HEK293T (cell line): Measurements from ENCODE around the gene CDH20.

Source experiments
- CTCF ChIA-PET: fragments of 350-600 bp; formaldehyde crosslinking; extraction: SDS; loops from one replicate; lab custom pipeline; 2021; ENCODE audit warnings: antibody characterized with exemption, inconsistent platforms; lab: Yijun Ruan, JAX
- POLR2A ChIA-PET: fragments of 350-600 bp; formaldehyde crosslinking; extraction: SDS; loops from one replicate; lab custom pipeline; 2020; ENCODE audit warnings: antibody characterized with exemption, inconsistent platforms; lab: Yijun Ruan, JAX
- DNase-seq: peaks from one replicate; pipeline ENCODE4 v3.0.0; 2012; ENCODE audit warnings: mixed read lengths; ENCODE audit errors: extremely low spot score
- ARNT ChIP-seq: fragments of 450-650 bp; IDR thresholded peaks from 2 replicates; pipeline ENCODE4 v1.6.1; 2017; ENCODE audit warnings: mild to moderate bottlenecking
- BHLHE40 ChIP-seq: fragments of 450-650 bp; IDR thresholded peaks from 2 replicates; pipeline ENCODE4 v1.6.1; 2016; ENCODE audit warnings: mild to moderate bottlenecking, moderate library complexity, borderline replicate concordance
- CTBP1 ChIP-seq: fragments of 450-650 bp; IDR thresholded peaks from 2 replicates; pipeline ENCODE4 v1.6.1; 2016; ENCODE audit warnings: borderline replicate concordance
- ELF4 ChIP-seq: fragments of 450-650 bp; IDR thresholded peaks from 2 replicates; pipeline ENCODE4 v1.6.1; 2017; ENCODE audit warnings: antibody characterized with exemption
- FOXA1 ChIP-seq: fragments of 450-650 bp; IDR thresholded peaks from 2 replicates; pipeline ENCODE4 v1.6.1; 2016; ENCODE audit warnings: mild to moderate bottlenecking
- FOXK2 ChIP-seq: fragments of 450-650 bp; IDR thresholded peaks from 2 replicates; pipeline ENCODE4 v1.6.1; 2016; ENCODE audit warnings: mild to moderate bottlenecking
- FOXM1 ChIP-seq: fragments of 450-650 bp; IDR thresholded peaks from 2 replicates; pipeline ENCODE4 v1.6.1; 2017; ENCODE audit warnings: mild to moderate bottlenecking, borderline replicate concordance
- HDGF ChIP-seq: fragments of 450-650 bp; IDR thresholded peaks from 2 replicates; pipeline ENCODE4 v1.6.1; 2017; ENCODE audit warnings: antibody characterized with exemption, borderline replicate concordance
- L3MBTL2 ChIP-seq: fragments of 450-650 bp; conservative IDR thresholded peaks from 2 replicates; pipeline ENCODE4 v1.6.1; 2016; ENCODE audit warnings: mild to moderate bottlenecking
- LEF1 ChIP-seq: fragments of 450-650 bp; IDR thresholded peaks from 2 replicates; pipeline ENCODE4 v1.6.1; 2017; ENCODE audit warnings: mild to moderate bottlenecking, borderline replicate concordance
- NFRKB ChIP-seq: fragments of 450-650 bp; IDR thresholded peaks from 2 replicates; pipeline ENCODE4 v1.6.1; 2016; ENCODE audit warnings: mild to moderate bottlenecking, moderate library complexity
- SP1 ChIP-seq: fragments of 450-650 bp; IDR thresholded peaks from 2 replicates; pipeline ENCODE4 v1.6.1; 2017
- SUZ12 ChIP-seq: fragments of 450-650 bp; IDR thresholded peaks from 2 replicates; pipeline ENCODE4 v1.6.1; 2016; ENCODE audit warnings: mild to moderate bottlenecking
- TARDBP ChIP-seq: fragments of 450-650 bp; IDR thresholded peaks from 2 replicates; pipeline ENCODE4 v1.6.1; 2016
- ZNF384 ChIP-seq: fragments of 450-650 bp; IDR thresholded peaks from 2 replicates; pipeline ENCODE4 v1.6.1; 2016
- TF ChIP-seq, protein P1 (sequence below): fragments of 450-650 bp; IDR thresholded peaks from 2 replicates; pipeline ENCODE4 v1.6.1; 2016

Gene CDH20

DNA sequence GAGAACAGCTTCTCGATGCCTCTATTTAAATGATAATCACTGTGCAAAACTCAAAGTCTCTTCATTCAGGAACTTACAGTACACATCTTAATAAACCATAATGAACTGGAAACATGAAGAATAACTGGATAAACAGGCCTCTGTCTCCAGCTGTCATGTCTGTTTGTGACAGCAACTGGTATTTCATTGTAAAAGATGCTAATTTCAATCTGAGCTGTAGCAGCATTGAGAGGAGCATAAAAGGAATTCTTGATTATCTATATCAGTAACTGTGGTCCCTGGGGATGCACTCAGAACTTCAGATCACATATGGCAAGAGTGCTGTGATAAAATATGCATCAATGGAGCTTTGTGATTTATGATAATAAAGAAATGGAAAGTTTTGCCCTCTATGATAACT lies 18.8 kb downstream of the CDH20 start:
- ChIA-PET POLR2A (no interaction called here), CTCF (no interaction called here)
- DNase-seq, result no peak
- TF ChIP-seq FOXA1, result no peak
- no peak for TF ChIP-seq TARDBP
- no peak for TF ChIP-seq SUZ12
- TF ChIP-seq, protein P1, sequence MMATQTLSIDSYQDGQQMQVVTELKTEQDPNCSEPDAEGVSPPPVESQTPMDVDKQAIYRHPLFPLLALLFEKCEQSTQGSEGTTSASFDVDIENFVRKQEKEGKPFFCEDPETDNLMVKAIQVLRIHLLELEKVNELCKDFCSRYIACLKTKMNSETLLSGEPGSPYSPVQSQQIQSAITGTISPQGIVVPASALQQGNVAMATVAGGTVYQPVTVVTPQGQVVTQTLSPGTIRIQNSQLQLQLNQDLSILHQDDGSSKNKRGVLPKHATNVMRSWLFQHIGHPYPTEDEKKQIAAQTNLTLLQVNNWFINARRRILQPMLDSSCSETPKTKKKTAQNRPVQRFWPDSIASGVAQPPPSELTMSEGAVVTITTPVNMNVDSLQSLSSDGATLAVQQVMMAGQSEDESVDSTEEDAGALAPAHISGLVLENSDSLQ, result no peak
- TF ChIP-seq NFRKB, result no peak
- TF ChIP-seq FOXK2, result no peak
- TF ChIP-seq ZNF384, result no peak
- no peak for TF ChIP-seq CTBP1
- TF ChIP-seq LEF1, result no peak
- no peak for TF ChIP-seq BHLHE40
- TF ChIP-seq HDGF, result no peak
- no peak for TF ChIP-seq FOXM1
- TF ChIP-seq L3MBTL2, result no peak
- no peak for TF ChIP-seq SP1
- no peak for TF ChIP-seq ELF4

DNA sequence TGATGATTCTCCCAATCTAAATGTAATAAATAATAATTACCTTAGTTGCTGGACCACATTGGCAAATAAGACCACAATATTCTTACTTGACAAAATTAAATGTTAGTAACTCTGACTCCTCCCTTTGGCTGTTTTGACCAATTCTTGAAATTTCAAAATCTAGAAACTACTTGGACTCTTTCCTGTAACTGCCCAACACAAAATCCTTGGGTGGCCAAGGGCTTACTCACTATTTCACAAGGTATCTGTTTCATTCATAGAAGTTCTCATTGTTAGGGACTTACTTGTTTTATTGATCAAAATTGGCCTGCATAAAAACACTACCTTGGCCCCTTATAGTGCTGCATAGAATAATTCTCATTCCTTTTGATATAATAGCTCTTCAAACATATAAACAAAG lies 19.4 kb downstream of the CDH20 start:
- no peak for TF ChIP-seq SUZ12
- TF ChIP-seq ARNT, result no peak
- no peak for TF ChIP-seq FOXK2
- no peak for TF ChIP-seq ELF4
- TF ChIP-seq, protein P1, result no peak
- TF ChIP-seq LEF1, result no peak
- TF ChIP-seq ZNF384, result no peak
- TF ChIP-seq FOXA1, result no peak
- TF ChIP-seq SP1, result no peak
- TF ChIP-seq HDGF, result no peak
- no peak for TF ChIP-seq L3MBTL2
- TF ChIP-seq TARDBP, result no peak
- TF ChIP-seq NFRKB, result no peak
- TF ChIP-seq CTBP1, result no peak
- TF ChIP-seq BHLHE40, result no peak
- DNase-seq, result no peak
- CTCF ChIA-PET, result no interaction called here
- POLR2A ChIA-PET, result no interaction called here

DNA sequence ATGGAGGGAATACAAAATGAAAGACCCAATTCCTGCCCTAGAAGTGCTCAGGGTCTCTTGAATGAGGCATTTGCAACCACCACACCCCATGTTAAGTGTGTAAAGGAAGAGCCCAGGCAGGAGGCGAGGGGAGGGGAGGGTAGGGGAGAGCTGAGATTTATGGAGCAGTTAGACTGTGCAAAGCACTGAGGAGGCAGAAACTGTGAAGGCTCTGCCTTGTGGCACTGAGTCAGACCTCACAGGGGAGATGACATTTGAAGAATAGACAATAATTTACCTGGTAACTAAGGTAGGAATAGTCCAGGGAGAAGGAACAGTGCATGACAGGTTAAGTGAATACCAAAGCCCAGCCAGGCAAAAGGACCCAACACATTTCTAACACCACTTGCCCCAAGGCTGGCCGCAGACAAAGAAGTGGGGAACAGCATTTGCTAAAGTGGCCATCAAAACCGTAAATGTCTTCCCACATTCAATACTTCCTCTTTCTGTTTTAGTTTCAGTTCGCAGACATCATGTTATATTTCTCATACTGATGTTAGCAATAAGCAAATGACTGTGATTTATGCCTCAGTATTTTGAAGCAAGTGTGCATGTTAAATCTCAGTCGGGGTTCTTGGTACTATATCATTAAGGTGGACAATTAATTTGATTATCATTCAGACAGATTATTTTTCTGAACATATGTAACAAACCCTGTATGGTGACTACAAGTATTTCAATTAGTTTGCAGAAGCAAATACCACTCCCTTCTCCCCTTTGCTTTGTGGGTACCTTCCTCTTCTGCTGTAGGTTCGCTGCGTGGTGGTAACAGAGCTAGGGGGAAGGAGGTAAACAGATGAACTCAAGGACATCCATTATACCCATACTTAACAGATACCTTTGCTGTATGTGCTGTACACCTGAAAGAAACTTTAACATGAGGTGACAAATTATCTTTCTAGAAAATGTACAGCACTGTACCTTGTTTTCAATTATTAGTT lies 27.5 kb downstream of the CDH20 start:
- no peak for TF ChIP-seq SUZ12
- no peak for TF ChIP-seq LEF1
- TF ChIP-seq L3MBTL2, result no peak
- no peak for TF ChIP-seq SP1
- no peak for TF ChIP-seq ZNF384
- TF ChIP-seq HDGF, result no peak
- no peak for TF ChIP-seq NFRKB
- TF ChIP-seq CTBP1, result no peak
- no peak for TF ChIP-seq TARDBP
- no peak for TF ChIP-seq ARNT
- TF ChIP-seq ELF4, result no peak
- TF ChIP-seq FOXM1, result no peak
- TF ChIP-seq, protein P1, result no peak
- TF ChIP-seq BHLHE40, result no peak
- no peak for TF ChIP-seq FOXA1
- ChIA-PET CTCF (no interaction called here), POLR2A (no interaction called here)
- DNase-seq, result no peak

- TF ChIP-seq, protein P1, result no peak
- TF ChIP-seq CTBP1, result no peak
- no peak for TF ChIP-seq FOXK2
- TF ChIP-seq ELF4, result no peak
- TF ChIP-seq HDGF, result no peak
- no peak for TF ChIP-seq FOXA1
- no peak for TF ChIP-seq L3MBTL2
- no peak for TF ChIP-seq ZNF384
- no peak for TF ChIP-seq ARNT
- TF ChIP-seq LEF1, result no peak
- TF ChIP-seq SP1, result no peak
- TF ChIP-seq SUZ12, result no peak
- no peak for DNase-seq
- CTCF ChIA-PET, result no interaction called here
- POLR2A ChIA-PET, result no interaction called here
These were observed 29.3 kb downstream of the CDH20 start for GRCh38 chr18:61362511-61362910.

DNA sequence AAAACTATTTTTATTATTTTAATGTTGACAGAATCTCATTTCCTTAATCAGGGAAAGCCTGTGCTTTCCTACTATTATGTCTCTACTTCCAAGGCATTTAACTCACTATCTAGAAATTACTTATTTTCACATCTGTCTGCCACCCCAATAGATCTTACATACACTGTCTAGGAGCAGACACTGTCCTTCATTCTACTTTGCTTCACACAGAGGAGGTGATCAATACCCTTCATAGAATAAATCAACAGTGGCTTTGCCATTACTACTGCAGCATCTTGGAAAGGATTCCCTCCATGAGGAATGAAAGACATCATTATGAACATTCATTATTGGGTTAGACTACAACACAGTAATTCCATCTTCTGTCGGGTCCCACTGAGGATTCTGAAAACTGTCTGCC lies 31.7 kb downstream of the CDH20 start:
- CTCF ChIA-PET, result no interaction called here
- no peak for DNase-seq
- POLR2A ChIA-PET, result no interaction called here
- TF ChIP-seq ELF4, result no peak
- TF ChIP-seq, protein P1, result no peak
- TF ChIP-seq FOXM1, result no peak
- TF ChIP-seq SP1, result no peak
- no peak for TF ChIP-seq ARNT
- TF ChIP-seq L3MBTL2, result no peak
- TF ChIP-seq FOXA1, result no peak
- no peak for TF ChIP-seq FOXK2
- TF ChIP-seq CTBP1, result no peak
- TF ChIP-seq SUZ12, result no peak
- no peak for TF ChIP-seq BHLHE40
- TF ChIP-seq TARDBP, result no peak
- TF ChIP-seq ZNF384, result no peak
- TF ChIP-seq HDGF, result no peak
- TF ChIP-seq LEF1, result no peak
